ENCODE data around the gene DLGAP1.

GRCh38 chr18:3947383-3947782 lies 507.7 kb downstream of the DLGAP1 start:
- TF ChIP-seq, protein P1, sequence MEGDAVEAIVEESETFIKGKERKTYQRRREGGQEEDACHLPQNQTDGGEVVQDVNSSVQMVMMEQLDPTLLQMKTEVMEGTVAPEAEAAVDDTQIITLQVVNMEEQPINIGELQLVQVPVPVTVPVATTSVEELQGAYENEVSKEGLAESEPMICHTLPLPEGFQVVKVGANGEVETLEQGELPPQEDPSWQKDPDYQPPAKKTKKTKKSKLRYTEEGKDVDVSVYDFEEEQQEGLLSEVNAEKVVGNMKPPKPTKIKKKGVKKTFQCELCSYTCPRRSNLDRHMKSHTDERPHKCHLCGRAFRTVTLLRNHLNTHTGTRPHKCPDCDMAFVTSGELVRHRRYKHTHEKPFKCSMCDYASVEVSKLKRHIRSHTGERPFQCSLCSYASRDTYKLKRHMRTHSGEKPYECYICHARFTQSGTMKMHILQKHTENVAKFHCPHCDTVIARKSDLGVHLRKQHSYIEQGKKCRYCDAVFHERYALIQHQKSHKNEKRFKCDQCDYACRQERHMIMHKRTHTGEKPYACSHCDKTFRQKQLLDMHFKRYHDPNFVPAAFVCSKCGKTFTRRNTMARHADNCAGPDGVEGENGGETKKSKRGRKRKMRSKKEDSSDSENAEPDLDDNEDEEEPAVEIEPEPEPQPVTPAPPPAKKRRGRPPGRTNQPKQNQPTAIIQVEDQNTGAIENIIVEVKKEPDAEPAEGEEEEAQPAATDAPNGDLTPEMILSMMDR (IDR thresholded peaks at IDR 0.05), result no peak
- no peak for TF ChIP-seq EZH2 (IDR thresholded peaks at IDR 0.05; ENCODE audit: borderline replicate concordance, insufficient read depth, low read depth, low read length, poor library complexity, severe bottlenecking)
